HEK293 (cell line): ENCODE data around the gene PRICKLE3.
A peak's percentile ranks its signal among the peaks of the same experiment; 100 is the strongest.

Source experiments
- CTCF ChIA-PET: fragments of 350-600 bp; formaldehyde crosslinking; extraction: SDS; loops from one replicate; lab custom pipeline; 2021; ENCODE audit warnings: antibody characterized with exemption; lab: Yijun Ruan, JAX
- POLR2A ChIA-PET: fragments of 300-600 bp; formaldehyde crosslinking; extraction: SDS; loops from one replicate; lab custom pipeline; 2020; ENCODE audit warnings: antibody characterized with exemption, inconsistent platforms; lab: Yijun Ruan, JAX
- H3K27ac ChIP-seq: fragments of 200-500 bp; sonication (Bioruptor generic); 2 replicates; pipeline ENCODE4 v1.5.1; 2014; ENCODE audit warnings: low read depth, low read length, control low read depth, inconsistent platforms; ENCODE audit errors: extremely low read depth
- H3K36me3 ChIP-seq, 2 experiments: fragments of 200-500 bp in 1 of 2; sonication (Bioruptor generic) in 1 of 2; 1 replicate in 1 of 2; 2 replicates in 1 of 2; pipeline ENCODE4 v1.5.1; 2014 to 2017; ENCODE audit warnings: inconsistent platforms in 2 of 2, low read length in 2 of 2; ENCODE audit not compliant: control insufficient read depth in 2 of 2, insufficient read depth in 1 of 2
- H3K4me1 ChIP-seq: fragments of 200-500 bp; sonication (Bioruptor generic); 2 replicates; pipeline ENCODE4 v1.5.1; 2014; ENCODE audit warnings: mild to moderate bottlenecking, low read length, inconsistent platforms; ENCODE audit not compliant: control insufficient read depth, insufficient read depth
- H3K4me3 ChIP-seq: 2 replicates; pipeline ENCODE4 v1.5.1; 2011; ENCODE audit warnings: low read depth, mild to moderate bottlenecking, control low read depth, low read length, moderate library complexity
- H3K9me3 ChIP-seq: fragments of 200-500 bp; sonication (Bioruptor generic); 2 replicates; pipeline ENCODE4 v1.5.1; 2014; ENCODE audit warnings: low read depth, low read length, inconsistent platforms; ENCODE audit not compliant: control insufficient read depth, insufficient read depth
- KLF1 ChIP-seq: fragments of 450-650 bp; formaldehyde crosslinking; IDR thresholded peaks from 2 replicates; pipeline ENCODE4 v1.5.1; 2016; ENCODE audit warnings: missing biosample characterization, missing genetic modification characterization
- KLF8 ChIP-seq: fragments of 450-650 bp; formaldehyde crosslinking; IDR thresholded peaks from 2 replicates; pipeline ENCODE4 v1.5.1; 2016; ENCODE audit warnings: missing biosample characterization, missing genetic modification characterization
- RBAK ChIP-seq: fragments of 450-650 bp; formaldehyde crosslinking; IDR thresholded peaks from 2 replicates; pipeline ENCODE4 v1.5.1; 2016; ENCODE audit warnings: missing biosample characterization, missing genetic modification characterization
- SCRT1 ChIP-seq: fragments of 450-650 bp; formaldehyde crosslinking; IDR thresholded peaks from 2 replicates; pipeline ENCODE4 v1.5.1; 2016; ENCODE audit warnings: missing biosample characterization, missing genetic modification characterization, borderline replicate concordance
- ZBTB8A ChIP-seq: fragments of 450-650 bp; formaldehyde crosslinking; IDR thresholded peaks from 2 replicates; pipeline ENCODE4 v1.5.1; 2016; ENCODE audit warnings: missing biosample characterization, missing genetic modification characterization
- ZIC2 ChIP-seq: fragments of 450-650 bp; formaldehyde crosslinking; IDR thresholded peaks from 2 replicates; pipeline ENCODE4 v1.5.1; 2016; ENCODE audit warnings: missing biosample characterization, missing genetic modification characterization
- ZNF174 ChIP-seq: fragments of 450-650 bp; formaldehyde crosslinking; IDR thresholded peaks from 2 replicates; pipeline ENCODE4 v1.5.0; 2017; ENCODE audit warnings: missing biosample characterization, mild to moderate bottlenecking, missing genetic modification characterization
- ZNF266 ChIP-seq: fragments of 450-650 bp; formaldehyde crosslinking; IDR thresholded peaks from 2 replicates; pipeline ENCODE4 v1.5.1; 2016; ENCODE audit warnings: missing biosample characterization, missing genetic modification characterization, low read depth
- ZNF341 ChIP-seq: fragments of 450-650 bp; formaldehyde crosslinking; IDR thresholded peaks from 2 replicates; pipeline ENCODE4; 2016; ENCODE audit warnings: low read depth, missing biosample characterization, missing genetic modification characterization
- ZNF354C ChIP-seq: fragments of 450-650 bp; formaldehyde crosslinking; IDR thresholded peaks from 2 replicates; pipeline ENCODE4 v1.5.1; 2016; ENCODE audit warnings: missing biosample characterization, missing genetic modification characterization, low read depth, borderline replicate concordance
- ZNF394 ChIP-seq: fragments of 450-650 bp; formaldehyde crosslinking; IDR thresholded peaks from 2 replicates; pipeline ENCODE4 v1.5.1; 2016; ENCODE audit warnings: missing biosample characterization, missing genetic modification characterization, mild to moderate bottlenecking, moderate library complexity, borderline replicate concordance
- ZNF426 ChIP-seq: fragments of 450-650 bp; formaldehyde crosslinking; IDR thresholded peaks from 2 replicates; pipeline ENCODE4 v1.5.1; 2017; ENCODE audit warnings: missing biosample characterization, missing genetic modification characterization, mild to moderate bottlenecking, inconsistent platforms, moderate library complexity
- ZNF768 ChIP-seq: fragments of 450-650 bp; formaldehyde crosslinking; IDR thresholded peaks from 2 replicates; pipeline ENCODE4 v1.5.1; 2018; ENCODE audit warnings: missing biosample characterization, mild to moderate bottlenecking, missing genetic modification characterization
- TF ChIP-seq, protein P1 (sequence below): fragments of 450-650 bp; formaldehyde crosslinking; IDR thresholded peaks from 2 replicates; pipeline ENCODE4 v1.5.1; 2016; ENCODE audit warnings: missing biosample characterization, missing genetic modification characterization
- TF ChIP-seq, protein P2 (sequence below): fragments of 450-650 bp; formaldehyde crosslinking; IDR thresholded peaks from 2 replicates; pipeline ENCODE4 v1.5.1; 2016; ENCODE audit warnings: missing biosample characterization, missing genetic modification characterization
- TF ChIP-seq, protein P3 (sequence below): fragments of 450-650 bp; formaldehyde crosslinking; IDR thresholded peaks from 2 replicates; pipeline ENCODE4 v1.5.1; 2016; ENCODE audit warnings: missing biosample characterization, missing genetic modification characterization
- TF ChIP-seq, protein P4 (sequence below): IDR thresholded peaks from 2 replicates; pipeline ENCODE4 v1.6.1; 2011; ENCODE audit warnings: mild to moderate bottlenecking, low read depth, low read length, borderline replicate concordance

PRICKLE3 gene

DNA sequence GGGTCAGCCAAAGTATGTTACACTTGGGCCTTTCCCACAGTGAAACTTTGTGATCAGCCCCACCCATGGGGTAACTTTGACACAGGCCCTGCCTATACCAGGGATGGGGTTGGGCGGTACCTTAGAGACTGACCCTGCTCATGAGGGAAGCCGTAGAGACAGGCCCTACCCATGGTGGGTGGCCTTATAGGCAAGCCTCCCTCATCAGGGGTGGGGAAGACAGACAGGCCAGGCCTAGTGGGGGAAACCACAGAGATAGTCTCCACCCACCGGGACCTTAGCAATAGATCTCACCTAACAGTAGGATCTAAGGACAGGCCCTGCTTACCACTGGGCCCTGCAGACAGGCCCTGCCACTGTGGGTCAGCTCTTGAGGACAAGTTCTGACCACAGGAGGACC, 7.6 kb downstream of the PRICKLE3 start:
- Histone ChIP-seq H3K4me3 (no peak overlapping the region), H3K9me3 (no peaks in the 10 kb centered on the region), H3K27ac (no peak overlapping the region), H3K4me1 (no peaks in the 10 kb centered on the region), H3K36me3 (peaks cover 21 to 58% of the 10 kb centered on the region in 2 experiments; a peak in 2 of 3 replicates)
- CTCF ChIA-PET = no interaction called here
- POLR2A ChIA-PET = interaction anchor here (0.6 to 2.8 kb wide), 2 partner anchors 10 to 12 kb away, joined by 3 to 11 read pairs; no protein-coding TSS in a partner anchor
- TF ChIP-seq KLF8 (tag by site-specific recombination) = no peak
- TF ChIP-seq ZNF768 (tag by site-specific recombination) = no peak
- TF ChIP-seq, protein P1, sequence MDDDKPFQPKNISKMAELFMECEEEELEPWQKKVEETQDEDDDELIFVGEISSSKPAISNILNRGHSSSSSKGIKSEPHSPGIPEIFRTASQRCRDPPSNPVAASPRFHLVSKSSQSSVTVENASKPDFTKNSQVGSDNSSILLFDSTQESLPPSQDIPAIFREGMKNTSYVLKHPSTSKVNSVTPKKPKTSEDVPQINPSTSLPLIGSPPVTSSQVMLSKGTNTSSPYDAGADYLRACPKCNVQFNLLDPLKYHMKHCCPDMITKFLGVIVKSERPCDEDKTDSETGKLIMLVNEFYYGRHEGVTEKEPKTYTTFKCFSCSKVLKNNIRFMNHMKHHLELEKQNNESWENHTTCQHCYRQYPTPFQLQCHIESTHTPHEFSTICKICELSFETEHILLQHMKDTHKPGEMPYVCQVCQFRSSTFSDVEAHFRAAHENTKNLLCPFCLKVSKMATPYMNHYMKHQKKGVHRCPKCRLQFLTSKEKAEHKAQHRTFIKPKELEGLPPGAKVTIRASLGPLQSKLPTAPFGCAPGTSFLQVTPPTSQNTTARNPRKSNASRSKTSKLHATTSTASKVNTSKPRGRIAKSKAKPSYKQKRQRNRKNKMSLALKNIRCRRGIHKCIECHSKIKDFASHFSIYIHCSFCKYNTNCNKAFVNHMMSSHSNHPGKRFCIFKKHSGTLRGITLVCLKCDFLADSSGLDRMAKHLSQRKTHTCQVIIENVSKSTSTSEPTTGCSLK (tag by site-specific recombination) = no peak
- TF ChIP-seq ZNF354C = no peak
- TF ChIP-seq RBAK = no peak
- TF ChIP-seq, protein P2, sequence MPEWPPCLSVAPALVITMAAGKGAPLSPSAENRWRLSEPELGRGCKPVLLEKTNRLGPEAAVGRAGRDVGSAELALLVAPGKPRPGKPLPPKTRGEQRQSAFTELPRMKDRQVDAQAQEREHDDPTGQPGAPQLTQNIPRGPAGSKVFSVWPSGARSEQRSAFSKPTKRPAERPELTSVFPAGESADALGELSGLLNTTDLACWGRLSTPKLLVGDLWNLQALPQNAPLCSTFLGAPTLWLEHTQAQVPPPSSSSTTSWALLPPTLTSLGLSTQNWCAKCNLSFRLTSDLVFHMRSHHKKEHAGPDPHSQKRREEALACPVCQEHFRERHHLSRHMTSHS (tag by site-specific recombination) = no peak
- no peak for TF ChIP-seq ZNF174 (tag by site-specific recombination)
- TF ChIP-seq, protein P3, sequence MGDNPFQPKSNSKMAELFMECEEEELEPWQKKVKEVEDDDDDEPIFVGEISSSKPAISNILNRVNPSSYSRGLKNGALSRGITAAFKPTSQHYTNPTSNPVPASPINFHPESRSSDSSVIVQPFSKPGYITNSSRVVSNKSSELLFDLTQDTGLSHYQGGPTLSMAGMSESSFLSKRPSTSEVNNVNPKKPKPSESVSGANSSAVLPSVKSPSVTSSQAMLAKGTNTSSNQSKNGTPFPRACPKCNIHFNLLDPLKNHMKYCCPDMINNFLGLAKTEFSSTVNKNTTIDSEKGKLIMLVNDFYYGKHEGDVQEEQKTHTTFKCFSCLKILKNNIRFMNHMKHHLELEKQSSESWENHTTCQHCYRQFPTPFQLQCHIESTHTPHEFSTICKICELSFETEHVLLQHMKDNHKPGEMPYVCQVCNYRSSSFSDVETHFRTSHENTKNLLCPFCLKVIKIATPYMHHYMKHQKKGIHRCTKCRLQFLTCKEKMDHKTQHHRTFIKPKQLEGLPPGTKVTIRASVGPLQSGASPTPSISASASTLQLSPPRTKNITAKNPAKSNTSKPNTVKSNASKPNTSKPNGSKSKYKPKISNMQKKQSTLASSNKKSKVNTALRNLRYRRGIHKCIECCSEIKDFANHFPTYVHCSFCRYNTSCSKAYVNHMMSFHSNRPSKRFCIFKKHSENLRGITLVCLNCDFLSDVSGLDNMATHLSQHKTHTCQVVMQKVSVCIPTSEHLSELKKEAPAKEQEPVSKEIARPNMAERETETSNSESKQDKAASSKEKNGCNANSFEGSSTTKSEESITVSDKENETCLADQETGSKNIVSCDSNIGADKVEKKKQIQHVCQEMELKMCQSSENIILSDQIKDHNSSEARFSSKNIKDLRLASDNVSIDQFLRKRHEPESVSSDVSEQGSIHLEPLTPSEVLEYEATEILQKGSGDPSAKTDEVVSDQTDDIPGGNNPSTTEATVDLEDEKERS = no peak
- no peak for TF ChIP-seq ZNF266 (tag by site-specific recombination)
- TF ChIP-seq, all 188 proteins: peak for 0

DNA sequence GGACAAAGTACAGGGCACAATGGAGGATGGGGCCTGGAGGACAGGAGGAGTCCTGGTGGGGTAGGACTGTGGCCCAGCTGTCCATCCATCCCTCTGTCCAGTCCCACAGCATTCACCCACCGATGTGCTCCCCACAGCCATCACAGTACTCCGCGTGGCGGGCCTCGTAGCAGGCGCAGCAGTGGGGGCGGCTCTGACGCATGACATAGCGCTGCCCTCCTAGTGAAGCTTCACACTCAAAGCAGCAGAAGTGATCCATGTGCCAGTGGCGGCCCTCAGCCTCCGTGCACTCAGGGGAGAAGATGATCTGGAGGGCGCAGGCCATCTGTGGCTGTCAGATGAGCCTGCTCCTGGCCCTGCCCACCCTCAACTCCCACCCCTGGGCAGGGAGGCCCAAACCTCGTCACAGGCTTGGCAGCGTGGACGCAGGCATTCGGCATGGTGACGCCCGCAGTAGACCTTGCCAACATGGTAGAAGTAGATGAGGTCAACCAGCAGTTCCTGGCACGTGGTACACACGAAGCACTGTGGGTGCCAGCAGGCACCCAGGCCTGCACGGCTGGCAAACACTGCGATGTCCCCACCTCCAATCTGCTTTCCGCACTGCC, 8.2 kb downstream of the PRICKLE3 start:
- TF ChIP-seq, protein P4, sequence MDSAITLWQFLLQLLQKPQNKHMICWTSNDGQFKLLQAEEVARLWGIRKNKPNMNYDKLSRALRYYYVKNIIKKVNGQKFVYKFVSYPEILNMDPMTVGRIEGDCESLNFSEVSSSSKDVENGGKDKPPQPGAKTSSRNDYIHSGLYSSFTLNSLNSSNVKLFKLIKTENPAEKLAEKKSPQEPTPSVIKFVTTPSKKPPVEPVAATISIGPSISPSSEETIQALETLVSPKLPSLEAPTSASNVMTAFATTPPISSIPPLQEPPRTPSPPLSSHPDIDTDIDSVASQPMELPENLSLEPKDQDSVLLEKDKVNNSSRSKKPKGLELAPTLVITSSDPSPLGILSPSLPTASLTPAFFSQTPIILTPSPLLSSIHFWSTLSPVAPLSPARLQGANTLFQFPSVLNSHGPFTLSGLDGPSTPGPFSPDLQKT = no peak
- no peak for TF ChIP-seq ZNF394
- H3K36me3 ChIP-seq = peaks cover 17 to 53% of the 10 kb centered on the region in 2 experiments; a peak in 2 of 3 replicates
- no peaks in the 10 kb centered on the region for H3K9me3 ChIP-seq
- no peaks in the 10 kb centered on the region for H3K4me1 ChIP-seq
- CTCF ChIA-PET = interaction anchor here (0.6 kb wide), 1 partner anchor 20 kb away, joined by 3 read pairs; no protein-coding TSS in a partner anchor
- H3K27ac ChIP-seq = no peak overlapping the region
- POLR2A ChIA-PET = interaction anchor here (0.6 kb wide), 1 partner anchor 10 kb away, joined by 3 read pairs; no protein-coding TSS in a partner anchor
- no peak overlapping the region for H3K4me3 ChIP-seq

DNA sequence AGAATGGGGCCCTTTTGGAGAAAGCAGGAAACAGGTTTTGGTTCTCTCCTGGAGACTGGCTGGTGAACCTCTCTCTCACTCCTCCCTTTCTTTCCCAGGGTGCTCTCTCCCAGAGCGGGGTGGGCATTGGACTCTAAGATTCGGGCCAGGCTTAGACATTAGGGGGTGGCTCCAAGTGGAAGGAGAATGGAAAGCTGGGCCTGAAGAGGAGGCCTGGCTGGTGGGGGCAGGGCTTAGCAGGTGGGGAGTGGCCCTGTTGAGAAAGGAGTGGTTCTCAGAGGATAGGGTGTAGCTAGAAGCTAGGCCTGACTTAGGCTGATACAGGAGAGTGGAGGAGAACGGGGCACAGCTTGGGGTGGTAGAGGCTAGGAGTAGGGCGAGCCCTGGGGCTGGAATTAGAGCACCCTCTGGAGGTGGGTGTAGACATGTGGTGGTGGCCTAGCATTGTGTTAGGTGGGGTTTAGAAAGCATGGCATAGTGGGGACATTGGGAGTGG, 8.8 kb downstream of the PRICKLE3 start:
- H3K4me1 ChIP-seq = no peaks in the 10 kb centered on the region
- H3K4me3 ChIP-seq = no peak overlapping the region
- H3K27ac ChIP-seq = no peak overlapping the region
- H3K9me3 ChIP-seq = no peaks in the 10 kb centered on the region
- POLR2A ChIA-PET = interaction anchor here (0.5 kb wide), 1 partner anchor 9 kb away, joined by 6 read pairs; no protein-coding TSS in a partner anchor
- CTCF ChIA-PET = interaction anchor here (0.6 to 1.2 kb wide), 2 partner anchors 9 to 21 kb away, joined by 3 read pairs; no protein-coding TSS in a partner anchor
- peaks cover 11 to 50% of the 10 kb centered on the region in 2 experiments; a peak in 2 of 3 replicates for H3K36me3 ChIP-seq
- TF ChIP-seq, protein P3 = no peak
- TF ChIP-seq ZNF341 = peak; percentile 68
- peak; percentile 73 for TF ChIP-seq ZIC2
- TF ChIP-seq SCRT1 = no peak
- TF ChIP-seq ZNF426 (tag by site-specific recombination) = no peak
- peak; percentile 79 for TF ChIP-seq KLF1 (tag by site-specific recombination)
- peak; percentile 44; the same call in 1 of the 2 replicates for TF ChIP-seq ZBTB8A
